Right lobe of liver (tissue), 4 donors: ENCODE results near the gene AK9.

Source experiments
- POLR2A ChIP-seq: fragments of 450-650 bp; IDR thresholded peaks from one replicate; pipeline ENCODE4 v1.6.1; 2017; ENCODE audit warnings: antibody characterized with exemption, mild to moderate bottlenecking
- TF ChIP-seq, protein P1 (sequence below), 4 donors: fragments of 200-600 bp in 3 of 4; fragments of 450-650 bp in 1 of 4; IDR thresholded peaks; one replicate each; pipeline versions ENCODE4 v1.5.1 to v1.8.0; 2016 to 2022; ENCODE audit warnings: antibody characterized with exemption in 4 of 4, mild to moderate bottlenecking in 2 of 4
- donor health status: DM: no; HTN: no; CAD: no.
- donor health status: DM: no; HTN: no; CAD: no.
- donor health status: DM: no; HTN: yes; CAD: no.

GRCh38 chr6:109676724-109677123, 14.3 kb downstream of the AK9 start:
- TF ChIP-seq, protein P1, sequence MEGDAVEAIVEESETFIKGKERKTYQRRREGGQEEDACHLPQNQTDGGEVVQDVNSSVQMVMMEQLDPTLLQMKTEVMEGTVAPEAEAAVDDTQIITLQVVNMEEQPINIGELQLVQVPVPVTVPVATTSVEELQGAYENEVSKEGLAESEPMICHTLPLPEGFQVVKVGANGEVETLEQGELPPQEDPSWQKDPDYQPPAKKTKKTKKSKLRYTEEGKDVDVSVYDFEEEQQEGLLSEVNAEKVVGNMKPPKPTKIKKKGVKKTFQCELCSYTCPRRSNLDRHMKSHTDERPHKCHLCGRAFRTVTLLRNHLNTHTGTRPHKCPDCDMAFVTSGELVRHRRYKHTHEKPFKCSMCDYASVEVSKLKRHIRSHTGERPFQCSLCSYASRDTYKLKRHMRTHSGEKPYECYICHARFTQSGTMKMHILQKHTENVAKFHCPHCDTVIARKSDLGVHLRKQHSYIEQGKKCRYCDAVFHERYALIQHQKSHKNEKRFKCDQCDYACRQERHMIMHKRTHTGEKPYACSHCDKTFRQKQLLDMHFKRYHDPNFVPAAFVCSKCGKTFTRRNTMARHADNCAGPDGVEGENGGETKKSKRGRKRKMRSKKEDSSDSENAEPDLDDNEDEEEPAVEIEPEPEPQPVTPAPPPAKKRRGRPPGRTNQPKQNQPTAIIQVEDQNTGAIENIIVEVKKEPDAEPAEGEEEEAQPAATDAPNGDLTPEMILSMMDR (IDR thresholded peaks at IDR 0.05): no peak
- TF ChIP-seq POLR2A: no peak
